Keratinocyte (primary cell): Measurements from ENCODE around the gene APLF.

ENCODE experiments used
- CTCF ChIP-seq, 3 experiments: IDR thresholded peaks in 1 of 3; conservative IDR thresholded peaks in 1 of 3; optimal IDR thresholded peaks in 1 of 3; 2 replicates in 2 of 3; 3 replicates in 1 of 3; pipeline versions ENCODE3 to v1.5.1; 2011; ENCODE audit warnings: low read length in 3 of 3, mild to moderate bottlenecking in 3 of 3, moderate library complexity in 2 of 3, control low read depth in 1 of 3, inconsistent platforms in 1 of 3; ENCODE audit not compliant: insufficient read depth in 2 of 3; ENCODE audit errors: extremely low read depth in 1 of 3
- EZH2 ChIP-seq: IDR thresholded peaks from one replicate; pipeline ENCODE4 v1.6.1; 2012; ENCODE audit warnings: inconsistent platforms, mild to moderate bottlenecking, low read length, moderate library complexity

- TF ChIP-seq CTCF (optimal IDR thresholded peaks at IDR 0.05 in 1 of 3, IDR thresholded peaks at IDR 0.05 in 1 of 3, conservative IDR thresholded peaks at IDR 0.05 in 1 of 3; ENCODE audit: extremely low read depth in 1 of 3, insufficient read depth in 2 of 3, low read length in 3 of 3) (no peak), EZH2 (no peak)
These were observed 38.6 kb upstream of the APLF start for GRCh38 chr2:68428746-68429145.
